GM18858 (cell line): Measurements from ENCODE around the gene DNPEP.
A peak's percentile ranks its signal among the peaks of the same experiment; 100 is the strongest.

ENCODE experiments used
- ATAC-seq: cut with Tn5 transposase; IDR thresholded peaks from one replicate; pipeline ENCODE4 v1.9.1; 2021; ENCODE audit not compliant: unreplicated experiment

The DNPEP gene

GRCh38 chr2:219387306-219388120, at the start of gene DNPEP:
Gene DNPEP (minus strand): TSS chr2:219387912. CDS start chr2:219387794, 118 bp downstream.
- peak; percentile 48 for ATAC-seq

- ATAC-seq = no peak
These were observed 49.4 kb upstream of the DNPEP start for GRCh38 chr2:219437141-219437540.

GRCh38 chr2:219436491-219436890, 48.8 kb upstream of the DNPEP start:
- ATAC-seq = no peak

- ATAC-seq = no peak
These were observed 48.0 kb upstream of the DNPEP start for GRCh38 chr2:219435701-219436100.

- ATAC-seq = no peak
These were observed 47.2 kb upstream of the DNPEP start, which contains the start of gene SPEG for GRCh38 chr2:219434718-219435525. Gene SPEG (plus strand): TSS chr2:219434843. CDS start chr2:219434978, 135 bp downstream.

GRCh38 chr2:219434468-219434717, 46.7 kb upstream of the DNPEP start:
- no peak for ATAC-seq

GRCh38 chr2:219433666-219434467, 46.2 kb upstream of the DNPEP start:
- no peak for ATAC-seq

GRCh38 chr2:219430633-219431615, 43.2 kb upstream of the DNPEP start:
- ATAC-seq = no peak

GRCh38 chr2:219429958-219430606, 42.4 kb upstream of the DNPEP start:
- ATAC-seq = no peak

- no peak for ATAC-seq
These were observed 40.8 kb upstream of the DNPEP start for GRCh38 chr2:219428469-219428868.

GRCh38 chr2:219426534-219427136, 38.9 kb upstream of the DNPEP start:
- no peak for ATAC-seq

- ATAC-seq = no peak
These were observed 38.3 kb upstream of the DNPEP start for GRCh38 chr2:219426068-219426443.

GRCh38 chr2:219425238-219426067, 37.7 kb upstream of the DNPEP start:
- ATAC-seq = no peak

- ATAC-seq = no peak
These were observed 36.1 kb upstream of the DNPEP start for GRCh38 chr2:219423652-219424377.

- ATAC-seq = no peak
These were observed 35.3 kb upstream of the DNPEP start for GRCh38 chr2:219422952-219423534.

GRCh38 chr2:219421323-219421722, 33.6 kb upstream of the DNPEP start:
- no peak for ATAC-seq

GRCh38 chr2:219420687-219421086, 33.0 kb upstream of the DNPEP start:
- ATAC-seq = no peak
